CD4-positive, alpha-beta T cell treated with Interleukin-1 beta for 1 hour (primary cell): ENCODE measurements around the gene AGPS.
"Not testable (repeated sequence)": the region's sequence is repeated elsewhere in the genome, so short reads cannot be mapped to it uniquely, and the experiment has no call there.

Source experiments
- DNase-seq, 2 donors: peaks; one replicate each; pipeline ENCODE4 v3.0.0-alpha.2; 2020 to 2022

The AGPS gene

DNA sequence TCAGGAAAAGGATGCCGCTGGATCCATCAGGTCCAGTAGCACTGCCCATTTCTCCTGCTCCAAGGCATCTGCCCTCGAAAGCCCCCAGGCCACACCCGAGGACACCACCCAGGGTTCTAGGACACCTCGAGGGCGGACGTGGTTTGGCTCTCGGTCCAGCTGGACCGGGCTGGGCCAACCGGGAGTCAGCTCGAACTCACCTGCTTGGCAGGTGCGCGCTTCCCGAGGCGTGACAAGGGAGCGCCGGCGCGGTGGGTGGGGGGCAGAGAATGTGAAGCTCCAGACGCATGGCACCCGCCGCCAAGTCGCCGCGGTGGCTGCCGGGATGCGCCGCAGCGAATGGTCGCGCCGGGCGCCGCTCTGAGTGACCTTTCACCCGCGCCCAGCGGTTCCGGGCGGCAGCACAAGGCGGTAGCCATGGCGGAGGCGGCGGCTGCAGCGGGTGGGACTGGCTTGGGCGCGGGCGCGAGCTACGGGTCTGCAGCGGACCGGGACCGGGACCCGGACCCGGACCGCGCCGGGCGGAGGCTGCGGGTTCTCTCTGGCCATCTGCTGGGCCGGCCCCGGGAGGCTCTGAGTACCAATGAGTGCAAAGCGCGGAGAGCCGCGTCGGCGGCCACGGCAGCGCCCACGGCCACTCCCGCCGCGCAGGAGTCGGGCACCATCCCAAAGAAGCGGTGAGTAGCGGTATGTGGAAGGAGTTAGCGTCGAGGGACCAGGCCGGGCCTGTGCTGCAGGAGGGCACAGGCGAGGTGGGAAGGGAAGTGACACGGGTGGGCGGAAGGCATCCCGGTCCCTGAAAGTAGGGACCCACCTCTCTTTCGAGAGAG is at the start of gene AGPS:
Gene AGPS (plus strand): TSS at position 401 of the 830 bp plus-strand sequence. CDS start 17 bp downstream, at position 418.
- peak; percentile 76 to 77 for DNase-seq

DNA sequence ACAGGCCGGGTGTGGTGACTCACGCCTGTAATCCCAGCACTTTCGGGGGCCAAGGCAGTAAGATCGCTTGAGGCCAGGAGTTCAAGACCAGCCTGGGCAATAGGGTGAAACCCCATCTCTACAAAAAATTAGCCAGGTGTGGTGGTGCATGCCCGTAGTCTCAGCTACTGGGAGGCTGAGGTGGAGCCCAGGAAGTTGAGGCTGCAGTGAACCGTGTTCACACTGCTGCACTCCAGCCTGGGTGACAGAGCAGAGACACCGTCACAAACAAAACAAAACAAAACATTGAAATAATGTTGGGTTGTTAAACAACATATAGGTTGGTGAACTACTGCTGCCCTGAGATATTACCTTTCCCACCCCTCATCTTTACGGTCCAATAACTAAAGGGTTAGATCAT is 48.8 kb upstream of the AGPS start:
- DNase-seq = no peak

DNA sequence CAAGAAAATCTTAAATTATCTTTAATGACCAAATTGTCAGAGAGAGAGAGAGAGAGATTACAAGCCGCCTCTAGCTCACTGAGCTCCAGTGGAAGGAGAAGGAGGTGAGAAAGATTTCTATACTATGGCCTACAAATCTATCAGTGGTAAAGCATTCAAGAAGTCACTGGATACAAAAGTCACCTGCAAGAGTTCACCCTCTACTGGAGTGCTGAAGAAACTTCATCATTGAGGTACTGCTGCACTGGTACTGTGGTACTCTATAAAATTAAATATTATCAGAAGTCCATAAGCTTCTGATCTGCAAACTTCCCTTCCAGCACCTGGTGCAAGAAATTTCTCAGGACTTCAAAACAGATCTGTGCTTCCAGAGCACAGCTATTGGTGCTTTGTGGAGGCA is 48.3 kb upstream of the AGPS start:
- DNase-seq = no peak

DNA sequence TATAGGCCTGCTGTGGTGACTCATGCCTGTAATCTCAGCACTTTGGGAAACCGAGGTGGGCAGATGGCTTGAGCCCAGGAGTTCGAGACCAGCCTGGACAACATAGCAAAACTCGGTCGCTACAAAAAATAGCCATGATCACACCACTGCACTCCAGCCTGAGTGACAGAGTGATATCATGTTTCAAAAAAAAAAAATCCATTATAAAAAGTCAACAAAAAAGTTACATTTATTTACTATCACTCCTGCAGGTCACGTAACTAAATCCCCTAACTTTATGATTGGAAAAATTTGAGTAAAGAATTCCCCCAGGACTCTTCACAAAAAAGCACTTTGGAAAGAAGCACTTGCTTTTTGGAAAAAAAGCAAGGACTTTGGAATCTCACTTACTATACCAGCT is 46.4 kb upstream of the AGPS start:
- no peak for DNase-seq

DNA sequence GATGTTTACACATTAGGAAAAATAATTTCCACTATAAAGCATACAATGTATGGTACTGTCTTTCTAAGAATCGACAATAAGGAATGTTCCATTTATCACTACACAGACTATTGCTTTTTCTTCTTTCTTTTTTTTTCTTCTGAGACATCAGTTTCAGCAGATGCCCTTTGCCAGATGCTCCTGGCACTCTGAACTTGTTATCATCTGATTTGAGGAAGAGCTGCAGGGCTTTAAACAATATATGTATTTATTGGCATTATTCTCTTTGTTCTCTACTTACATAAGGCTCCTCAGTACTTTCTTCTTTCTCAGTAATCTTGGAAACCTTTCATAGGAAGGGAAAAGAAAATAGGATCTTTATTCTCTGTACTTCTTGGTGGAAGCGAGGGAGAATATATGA is 45.0 kb upstream of the AGPS start:
- no peak for DNase-seq

DNA sequence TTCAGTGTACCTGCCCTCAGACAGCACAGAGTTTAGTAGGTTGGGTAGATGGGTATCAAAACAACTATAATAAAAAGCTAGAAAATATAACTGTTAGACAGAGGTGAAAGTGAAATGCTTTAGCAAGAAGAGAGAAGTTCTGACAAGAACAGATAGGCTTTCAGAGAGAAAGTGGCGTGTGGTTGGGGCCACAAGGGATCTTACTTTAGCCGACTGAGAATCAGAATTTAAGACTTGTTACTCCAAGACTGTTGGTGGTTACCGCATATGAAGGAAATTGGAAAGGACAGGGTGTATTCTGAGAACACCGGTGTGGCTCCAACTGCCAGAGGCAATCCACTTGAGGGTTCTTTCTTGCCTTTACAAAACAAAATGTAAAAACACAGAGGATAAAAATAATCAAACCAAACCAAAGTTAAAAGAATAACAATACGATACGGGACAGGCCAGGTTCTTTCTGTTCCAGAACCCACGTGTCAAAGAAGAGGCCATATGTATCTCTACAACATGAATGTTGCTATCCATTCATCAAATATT is 44.4 kb upstream of the AGPS start:
- DNase-seq = no peak

DNA sequence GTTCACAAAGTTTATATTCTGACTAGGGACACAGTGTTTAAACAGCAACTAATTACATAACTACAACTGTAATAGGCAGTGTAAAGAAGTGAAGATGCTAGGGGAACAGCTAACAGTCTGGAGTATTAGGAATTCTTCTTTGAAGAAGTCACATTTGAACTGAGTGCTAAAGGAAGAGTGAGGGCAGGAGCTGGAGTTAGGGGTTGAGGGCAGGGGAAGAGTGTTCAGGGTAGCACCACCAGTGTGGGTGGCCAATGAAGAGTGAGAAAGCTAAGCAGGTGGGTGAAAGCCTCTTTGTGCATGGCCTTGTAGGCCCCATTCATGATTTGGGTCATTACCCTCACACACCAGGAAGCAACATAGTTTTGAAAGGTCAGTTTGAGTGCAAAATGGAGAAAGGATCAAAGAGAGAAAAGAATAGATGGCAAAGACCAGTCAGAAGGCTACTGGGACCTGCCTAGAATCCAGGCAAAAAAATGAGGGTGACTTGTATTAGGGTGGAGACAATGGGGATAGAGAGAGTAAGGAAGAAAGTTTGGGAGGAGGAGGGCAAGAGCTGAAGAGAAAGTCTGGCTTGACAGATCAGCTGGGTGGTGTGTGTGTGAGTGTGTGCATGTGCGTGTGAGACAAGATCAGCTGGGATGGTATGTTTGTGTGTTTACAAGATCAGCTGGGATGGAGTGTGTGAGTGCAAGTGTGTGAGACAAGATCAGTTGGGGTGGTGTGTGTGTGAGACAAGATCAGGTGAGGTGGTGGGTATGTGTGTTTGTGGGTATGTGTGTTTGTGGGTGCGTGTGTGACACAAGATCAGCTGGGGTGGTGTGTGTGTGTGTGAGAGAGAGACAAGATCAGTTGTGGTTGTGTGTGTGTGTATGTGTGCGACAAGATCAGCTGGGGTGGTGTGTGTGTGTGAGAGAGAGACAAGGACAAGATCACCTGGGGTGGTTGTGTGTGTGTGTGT is 43.6 kb upstream of the AGPS start:
- no peak for DNase-seq

DNA sequence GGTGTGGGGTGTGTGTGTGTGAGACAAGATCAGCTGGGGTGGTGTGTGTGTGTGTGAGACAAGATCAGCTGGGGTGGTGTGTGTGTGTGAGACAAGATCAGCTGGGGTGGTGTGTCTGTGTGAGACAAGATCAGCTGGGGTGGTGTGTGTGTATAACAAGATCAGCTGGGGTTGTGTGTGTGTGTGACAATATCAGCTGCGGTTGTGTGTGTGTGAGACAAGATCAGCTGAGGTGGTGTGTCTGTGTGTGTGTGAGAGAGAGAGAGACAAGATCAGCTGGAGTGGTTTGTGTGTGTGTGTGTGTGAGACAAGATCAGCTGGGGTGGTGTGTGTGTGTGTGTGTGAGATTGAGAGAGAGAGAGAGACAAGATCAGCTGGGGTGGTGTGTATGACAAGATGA is 41.9 kb upstream of the AGPS start:
- DNase-seq = not testable (repeated sequence)

DNA sequence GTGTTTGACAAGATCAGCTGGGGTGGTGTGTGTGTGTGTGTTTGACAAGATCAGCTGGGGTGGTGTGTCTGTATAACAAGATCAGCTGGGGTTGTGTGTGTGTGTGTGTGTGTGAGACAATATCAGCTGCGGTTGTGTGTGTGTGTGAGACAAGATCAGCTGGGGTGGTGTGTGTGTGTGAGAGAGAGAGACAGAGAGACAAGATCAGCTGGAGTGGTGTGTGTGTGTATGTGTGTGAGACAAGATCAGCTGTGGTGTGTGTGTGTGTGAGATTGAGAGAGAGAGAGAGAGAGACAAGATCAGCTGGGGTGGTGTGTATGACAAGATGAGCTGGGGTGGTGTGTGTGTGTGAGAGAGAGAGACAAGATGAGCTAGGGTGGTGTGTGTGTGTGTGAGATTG is 41.5 kb upstream of the AGPS start:
- DNase-seq = not testable (repeated sequence)

DNA sequence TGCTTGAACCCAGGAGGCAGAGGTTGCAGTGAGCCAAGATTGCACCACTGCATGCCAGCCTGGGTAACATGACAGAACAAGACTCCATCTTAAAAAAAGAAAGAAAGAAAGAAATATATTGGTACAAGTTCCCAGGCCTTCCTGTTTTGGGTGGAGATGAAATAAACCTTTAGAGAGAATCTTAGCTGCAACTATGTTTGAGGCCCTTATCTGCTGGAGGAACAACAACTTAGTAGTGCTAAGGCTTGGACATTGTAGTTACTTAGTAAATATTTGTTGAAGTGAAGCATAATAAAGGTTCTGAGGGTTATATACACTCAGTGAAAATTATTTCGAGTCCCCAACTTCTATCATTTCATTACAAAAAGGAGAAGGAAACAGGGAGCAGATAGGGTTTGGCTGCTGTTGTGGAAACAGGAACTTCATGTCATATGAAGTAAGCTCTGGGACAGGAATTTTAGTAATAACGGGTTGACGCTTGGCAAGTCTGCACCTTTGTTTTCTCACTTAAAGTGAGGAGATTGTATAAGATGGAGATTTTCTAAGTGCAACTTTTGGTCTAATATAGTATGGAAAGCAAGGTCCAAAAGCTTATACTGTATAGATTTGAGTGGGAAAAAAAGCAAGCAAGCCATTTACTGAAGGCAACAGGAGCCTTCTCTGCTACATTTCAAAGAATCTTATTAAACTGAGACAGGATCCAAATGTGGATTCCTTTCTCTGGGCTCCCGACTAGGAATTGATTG is 40.0 kb upstream of the AGPS start:
- DNase-seq = no peak

DNA sequence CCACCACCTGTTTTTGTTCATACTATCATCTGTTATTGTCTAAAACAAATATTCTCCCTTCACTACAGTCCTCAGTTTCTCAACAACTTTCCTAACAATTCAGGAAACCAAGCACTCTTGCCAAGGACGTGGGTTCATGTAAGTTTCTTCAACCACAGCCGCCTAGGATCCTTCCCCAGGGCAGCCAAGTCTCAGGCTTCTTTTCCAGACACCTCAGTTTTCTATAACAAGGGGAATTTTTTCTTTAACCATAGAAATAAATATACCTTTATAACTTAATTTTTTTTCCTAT is 39.4 kb upstream of the AGPS start:
- DNase-seq = no peak

DNA sequence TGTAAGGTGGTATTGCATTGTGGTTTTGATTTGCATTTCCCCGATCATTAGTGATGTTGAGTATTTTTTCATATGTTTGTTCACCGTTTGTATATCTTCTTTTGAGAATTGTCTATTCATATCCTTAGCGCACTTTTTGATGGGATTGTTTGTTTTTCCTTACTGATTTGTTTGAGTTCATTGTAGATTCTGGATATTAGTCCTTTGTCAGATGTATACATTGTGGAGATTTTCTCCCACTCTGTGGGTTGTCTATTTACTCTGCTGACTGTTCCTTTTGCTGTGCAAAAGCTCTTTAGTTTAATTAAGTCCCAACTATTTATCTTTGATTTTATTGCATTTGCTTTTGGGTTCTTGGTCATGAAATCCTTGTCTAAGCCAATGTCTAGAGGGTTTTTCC is 38.0 kb upstream of the AGPS start:
- not testable (repeated sequence) for DNase-seq

DNA sequence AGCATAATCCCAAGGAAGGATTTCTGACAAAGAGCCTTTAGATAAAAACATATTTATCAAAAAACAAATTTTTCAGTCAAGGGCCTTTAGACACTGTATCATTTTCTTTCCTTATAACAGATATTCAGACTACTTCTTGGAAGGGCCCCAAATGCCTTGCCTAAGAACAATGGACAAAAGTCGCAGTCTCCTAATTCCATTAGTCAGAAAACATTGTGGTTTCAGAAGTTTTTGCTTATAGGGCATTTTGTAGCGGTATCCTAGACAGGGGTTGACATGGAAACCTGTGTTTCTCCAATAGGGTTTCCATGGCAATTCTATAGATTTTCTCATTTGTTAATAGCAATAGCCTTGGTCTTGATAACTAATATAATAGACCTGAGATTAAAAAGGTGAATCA is 36.7 kb upstream of the AGPS start:
- DNase-seq = no peak

DNA sequence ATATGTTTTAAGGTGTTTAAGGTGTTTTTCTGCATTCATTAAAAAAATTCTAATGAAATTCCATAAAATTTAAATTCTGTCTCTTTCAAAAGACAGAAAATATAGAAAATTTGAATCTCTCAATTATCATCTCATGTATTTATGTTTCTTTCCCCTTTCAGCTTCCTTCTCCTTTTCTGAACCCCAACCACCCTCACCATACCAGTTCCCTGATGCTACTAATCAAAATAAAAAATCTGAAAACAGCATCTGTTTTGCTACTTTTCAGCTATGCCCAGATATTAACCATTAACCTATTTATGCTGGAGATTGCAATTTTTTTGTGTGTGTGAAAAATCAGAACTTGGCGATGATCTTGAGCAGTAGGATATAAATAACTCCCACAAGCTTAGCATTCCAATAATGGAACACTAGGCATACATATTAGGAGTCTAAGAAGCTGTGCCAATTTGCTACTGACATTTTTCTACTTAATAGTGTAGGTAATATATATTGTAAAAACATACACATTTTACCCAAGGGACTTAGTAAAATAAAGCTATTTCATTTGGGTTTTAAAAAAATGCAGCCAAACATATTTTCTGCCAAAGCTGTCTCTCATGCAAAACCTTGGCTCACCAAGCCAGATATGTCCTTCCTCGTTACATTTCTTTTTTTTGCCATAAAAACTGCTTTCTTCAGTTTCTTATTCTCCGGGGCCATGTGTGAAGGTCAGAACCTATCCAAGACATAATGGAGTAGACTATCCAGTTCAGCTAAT is 32.6 kb upstream of the AGPS start:
- DNase-seq = no peak

DNA sequence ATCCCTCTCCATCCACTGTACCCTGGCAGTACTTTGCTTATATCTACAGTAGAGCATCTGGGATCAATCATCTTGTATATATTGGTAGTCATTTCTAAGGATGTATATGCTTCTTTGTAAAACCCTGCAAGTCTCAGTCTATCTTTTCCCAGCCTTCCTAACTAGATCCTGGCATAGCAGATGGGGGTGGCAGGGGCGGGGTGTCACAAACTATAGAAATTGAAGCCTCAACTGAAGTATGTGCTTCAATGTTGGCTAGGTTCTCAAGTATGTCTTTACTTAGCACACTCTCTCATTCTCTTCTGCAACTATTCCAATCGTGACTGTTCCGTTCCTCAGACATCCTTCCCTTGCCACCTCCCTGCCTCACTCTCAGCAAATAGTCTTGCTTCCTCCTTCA is 30.1 kb upstream of the AGPS start:
- no peak for DNase-seq

DNA sequence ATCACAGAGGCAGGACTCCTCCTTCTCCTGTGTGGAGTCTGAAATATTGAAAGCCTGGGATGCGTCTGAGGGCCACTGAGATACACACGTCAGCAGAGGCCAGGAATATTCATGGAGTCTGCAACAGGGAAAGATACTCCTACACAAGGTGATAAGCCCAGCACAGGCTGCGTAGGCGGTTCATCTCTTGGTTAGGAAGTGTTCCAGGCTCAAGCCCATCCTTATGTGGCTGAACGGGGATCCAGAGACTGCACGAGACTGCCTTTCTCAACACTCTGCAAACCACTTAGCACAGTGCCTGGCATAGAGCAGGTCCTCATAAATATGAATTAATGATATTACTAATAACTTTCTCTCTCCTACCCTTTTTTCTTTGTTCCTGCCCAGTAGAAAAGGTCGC is 29.2 kb upstream of the AGPS start:
- no peak for DNase-seq

DNA sequence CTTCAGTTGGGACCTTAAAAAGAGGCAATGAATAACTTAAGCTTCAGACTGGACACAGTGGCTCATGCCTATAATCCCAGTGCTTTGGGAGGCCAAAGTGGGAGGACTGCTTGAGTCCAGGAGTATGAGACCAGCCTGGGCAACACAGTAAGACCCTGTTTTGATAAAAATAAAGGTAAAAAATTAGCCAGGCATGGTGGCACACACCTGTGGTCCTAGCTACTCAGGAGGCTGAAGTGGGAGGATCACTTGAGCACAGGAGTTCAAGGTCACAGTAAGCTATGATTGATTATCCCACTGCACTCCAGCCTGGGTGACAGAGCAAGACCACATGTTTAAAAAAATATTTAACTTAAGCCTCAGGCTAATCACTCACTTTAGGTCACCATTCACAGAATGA is 26.8 kb upstream of the AGPS start:
- not testable (repeated sequence) for DNase-seq

DNA sequence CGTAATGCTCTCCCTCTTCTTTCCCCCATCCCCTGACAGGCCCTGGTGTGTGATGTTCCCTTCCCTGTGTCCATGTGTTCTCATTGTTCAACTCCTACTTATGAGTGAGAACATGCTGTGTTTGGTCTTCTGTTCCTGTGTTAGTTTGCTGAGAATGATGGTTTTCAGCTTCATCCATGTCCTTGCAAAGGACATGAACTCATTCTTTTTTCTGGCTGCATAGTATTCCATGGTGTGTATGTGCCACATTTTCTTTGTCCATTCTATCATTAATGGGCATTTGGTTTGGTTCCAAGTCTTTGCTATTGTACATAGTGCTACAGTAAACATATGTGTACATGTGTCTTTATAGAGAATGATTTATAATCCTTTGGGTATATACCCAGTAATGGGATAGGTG is 24.6 kb upstream of the AGPS start:
- DNase-seq = not testable (repeated sequence)

DNA sequence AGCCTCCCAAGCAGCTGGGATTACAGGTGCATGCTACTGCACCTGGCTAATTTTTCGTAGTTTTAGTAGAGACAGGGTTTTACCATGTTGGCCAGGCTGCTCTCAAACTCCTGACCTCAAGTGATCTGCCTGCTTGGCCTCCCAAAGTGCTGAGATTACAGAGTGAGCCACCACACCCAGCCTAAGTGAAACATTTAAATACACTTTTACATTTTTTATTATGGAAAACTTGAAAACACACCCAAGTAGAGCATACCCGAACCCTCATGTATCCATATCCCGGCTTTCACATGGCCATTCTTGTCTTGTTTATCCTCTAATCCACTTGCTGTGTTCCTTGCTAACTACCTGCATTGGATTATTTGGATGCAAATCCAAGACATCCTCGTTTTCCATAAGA is 13.2 kb upstream of the AGPS start:
- DNase-seq = no peak

DNA sequence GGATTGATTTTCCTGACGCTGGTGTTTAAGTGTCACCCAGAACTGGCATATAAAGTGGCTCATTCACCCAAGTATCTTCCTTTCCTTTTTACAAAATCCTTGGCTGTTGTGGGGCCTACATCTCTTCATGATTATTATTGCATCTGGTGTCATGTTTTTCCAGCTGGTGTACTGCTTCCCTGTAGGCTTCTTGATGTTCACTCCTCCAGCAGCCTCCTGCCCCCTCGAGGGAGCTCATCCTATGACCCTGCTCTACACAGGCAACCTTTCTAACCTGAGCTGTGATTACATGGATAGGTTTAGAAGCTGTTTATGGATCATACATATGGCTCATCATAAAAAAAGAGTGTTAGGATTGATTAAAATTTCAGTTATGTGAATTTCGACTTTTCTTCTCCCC is 12.4 kb upstream of the AGPS start:
- no peak for DNase-seq

DNA sequence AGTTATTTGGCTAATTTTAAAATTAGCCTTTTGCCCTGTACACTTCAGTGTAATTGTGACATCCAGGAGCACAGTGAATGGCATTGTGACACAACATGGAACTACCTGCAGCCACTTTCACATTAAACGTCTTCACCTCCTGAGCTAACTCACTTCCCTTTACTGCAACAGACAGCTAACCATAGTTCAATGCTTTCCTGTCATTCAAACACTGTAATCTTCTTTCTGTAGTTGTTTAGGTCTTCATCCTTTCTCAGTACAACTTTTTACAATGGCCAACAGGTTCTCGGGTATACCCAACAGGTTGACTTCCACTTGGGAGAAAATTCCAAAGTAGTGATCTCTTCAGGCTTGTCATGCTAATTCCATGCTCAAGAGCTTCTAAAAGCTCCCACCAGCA is 8.6 kb upstream of the AGPS start:
- no peak for DNase-seq

DNA sequence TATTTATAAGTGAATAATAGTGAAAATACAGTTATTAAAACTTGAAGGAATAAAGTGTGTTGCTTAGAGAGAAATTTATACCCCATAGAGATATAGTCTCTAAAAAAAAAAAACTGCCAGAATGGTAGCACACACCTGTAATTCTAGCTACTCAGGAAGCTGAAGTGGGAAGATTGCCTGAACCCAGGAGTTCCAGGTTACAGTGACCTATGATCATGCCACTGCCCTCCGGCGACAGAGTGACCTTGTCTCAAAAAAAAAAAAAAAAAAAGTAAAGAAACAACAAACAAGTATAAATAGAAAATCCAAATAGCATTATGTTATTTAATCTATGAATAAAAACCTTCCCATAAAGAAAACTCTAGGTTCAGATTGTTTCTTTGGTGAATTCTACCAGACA is 7.4 kb upstream of the AGPS start:
- no peak for DNase-seq
